HG03066 (cell line): ENCODE measurements around the gene AMPD2.

Experiments
- ATAC-seq: cut with Tn5 transposase; IDR thresholded peaks from one replicate; pipeline ENCODE4 v1.9.1; 2021; ENCODE audit warnings: low read depth; ENCODE audit not compliant: unreplicated experiment

Gene AMPD2

DNA sequence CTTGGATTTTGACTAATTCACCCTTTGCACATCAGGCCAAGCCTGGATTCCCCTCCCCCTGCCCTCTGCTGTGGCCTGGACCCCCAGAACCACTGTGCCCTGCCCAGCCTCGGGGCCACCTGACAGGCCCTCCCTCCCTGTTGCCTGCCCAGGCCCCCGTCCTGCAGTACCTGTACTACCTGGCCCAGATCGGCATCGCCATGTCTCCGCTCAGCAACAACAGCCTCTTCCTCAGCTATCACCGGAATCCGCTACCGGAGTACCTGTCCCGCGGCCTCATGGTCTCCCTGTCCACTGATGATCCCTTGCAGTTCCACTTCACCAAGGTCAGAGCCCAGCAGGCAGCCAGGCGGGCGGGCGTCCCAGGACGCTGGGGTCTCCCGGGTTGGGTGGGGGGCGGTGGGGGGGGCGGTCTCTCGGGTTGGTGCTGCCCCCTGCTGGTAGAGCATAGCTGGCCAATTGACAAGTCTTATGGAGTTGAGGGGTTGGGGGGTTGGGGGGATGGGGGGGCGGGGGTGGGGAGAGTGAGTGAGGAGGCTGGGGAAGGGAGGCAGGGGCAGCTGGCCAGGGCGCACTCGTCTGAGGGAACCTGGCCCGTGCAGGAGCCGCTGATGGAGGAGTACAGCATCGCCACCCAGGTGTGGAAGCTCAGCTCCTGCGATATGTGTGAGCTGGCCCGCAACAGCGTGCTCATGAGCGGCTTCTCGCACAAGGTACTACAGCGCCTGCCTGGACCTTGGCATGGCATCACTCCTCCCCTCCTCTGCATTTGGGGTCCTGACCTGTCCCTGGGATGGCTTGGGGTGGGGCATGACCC lies 10.7 kb downstream of the AMPD2 start:
- ATAC-seq = no peak

DNA sequence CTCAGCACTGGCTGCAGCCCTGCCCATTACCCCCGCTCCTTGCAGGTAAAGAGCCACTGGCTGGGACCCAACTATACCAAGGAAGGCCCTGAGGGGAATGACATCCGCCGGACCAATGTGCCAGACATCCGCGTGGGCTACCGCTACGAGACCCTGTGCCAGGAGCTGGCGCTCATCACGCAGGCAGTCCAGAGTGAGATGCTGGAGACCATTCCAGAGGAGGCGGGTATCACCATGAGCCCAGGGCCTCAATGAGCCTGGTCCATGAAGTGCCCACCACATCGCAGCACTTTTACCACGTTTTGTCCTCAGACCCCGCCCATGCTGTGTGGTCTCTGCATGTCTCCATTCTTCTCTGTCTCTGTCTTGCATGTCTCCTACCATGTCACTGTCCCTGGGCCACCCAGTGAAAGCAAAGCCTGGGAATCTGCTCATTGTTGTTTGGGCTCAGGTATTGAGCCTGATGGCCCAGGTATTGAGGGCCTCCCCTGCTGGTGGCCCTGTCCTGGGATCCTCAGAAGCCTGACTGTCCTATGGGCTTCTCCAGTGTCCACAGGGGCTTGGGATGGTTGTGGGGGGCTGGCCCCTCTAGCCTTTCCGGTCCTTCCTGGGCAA lies 11.4 kb downstream of the AMPD2 start:
- ATAC-seq = no peak

DNA sequence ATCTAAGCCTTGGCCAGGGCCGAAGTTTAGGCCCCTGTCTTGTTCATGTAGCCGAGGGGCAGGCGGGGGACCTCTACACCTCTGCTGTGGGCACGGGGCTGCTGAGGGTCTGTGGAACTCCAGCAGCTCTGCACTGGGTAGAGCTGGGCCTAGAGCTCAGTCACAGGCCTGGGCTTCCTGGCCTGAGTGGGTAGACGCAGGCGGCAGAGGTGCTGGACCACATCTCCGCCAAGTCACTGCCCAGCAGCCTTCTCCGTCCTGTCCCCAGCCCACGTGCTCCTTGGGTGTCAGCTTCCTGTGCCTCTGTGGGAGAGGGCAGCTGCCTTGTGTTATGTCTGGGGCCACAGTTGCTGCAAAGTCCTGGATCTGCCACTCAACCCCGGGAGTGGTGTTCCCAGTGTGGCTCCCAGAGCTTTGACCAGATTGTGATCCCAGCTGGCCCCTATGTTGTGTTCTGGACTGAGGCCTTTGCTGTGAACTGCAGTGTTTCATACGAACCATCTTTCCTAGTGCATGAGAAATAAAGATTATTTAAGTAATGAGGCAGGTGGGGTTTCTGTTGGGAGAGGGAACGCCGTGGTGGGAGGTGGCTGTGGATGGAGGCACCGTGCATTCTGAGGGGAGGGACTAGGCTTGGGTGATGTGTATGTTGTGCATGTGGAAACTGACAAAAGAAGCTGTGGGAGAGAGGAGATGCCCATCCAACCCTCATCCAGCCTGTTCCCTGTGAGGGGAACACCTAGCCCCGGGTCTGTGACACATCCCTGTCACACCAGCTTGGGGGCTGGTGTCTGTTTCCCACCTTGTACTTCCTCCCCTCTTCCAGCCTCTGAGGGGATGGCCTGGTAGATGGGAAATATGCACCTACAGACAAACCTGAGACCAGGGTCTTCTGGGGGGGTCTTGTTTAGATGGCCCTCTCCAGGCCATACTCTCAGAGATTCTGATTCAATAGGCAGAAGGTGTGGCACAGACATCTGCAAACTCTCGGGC lies 12.2 kb downstream of the AMPD2 start:
- ATAC-seq = no peak

DNA sequence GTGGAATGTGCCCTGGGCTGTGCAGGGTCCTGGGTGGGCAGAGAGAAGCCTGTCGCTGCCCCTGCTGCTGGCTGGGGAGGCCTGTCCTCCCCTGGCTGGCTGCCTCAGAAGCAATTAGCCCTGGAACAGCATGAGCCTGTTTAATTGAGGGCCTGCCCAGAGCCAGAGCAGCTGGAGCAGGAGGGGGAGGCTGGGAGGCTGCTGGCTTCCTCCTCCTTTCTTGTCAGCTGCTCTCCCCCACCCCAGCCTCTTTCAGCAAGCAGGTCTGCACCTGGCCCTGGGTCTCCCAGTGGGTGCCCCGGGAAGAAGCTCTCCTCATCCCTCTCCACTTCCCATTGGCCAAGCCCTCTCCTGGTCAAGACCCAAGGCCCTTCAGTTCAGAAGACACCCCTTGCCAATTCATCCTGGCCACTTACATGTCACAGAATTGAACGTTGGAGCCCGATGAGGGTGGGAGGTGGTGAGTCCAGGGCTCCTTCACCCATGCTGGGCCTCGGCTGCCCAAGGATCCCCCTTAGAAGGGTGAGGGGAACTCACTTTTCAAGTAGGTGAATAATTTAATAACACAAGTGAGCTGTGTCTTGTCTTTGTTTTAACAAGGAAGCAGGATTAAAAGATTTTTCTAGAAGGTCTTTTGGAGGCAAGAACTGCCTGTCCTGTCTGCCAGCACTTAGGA lies 13.2 kb downstream of the AMPD2 start:
- ATAC-seq = no peak

DNA sequence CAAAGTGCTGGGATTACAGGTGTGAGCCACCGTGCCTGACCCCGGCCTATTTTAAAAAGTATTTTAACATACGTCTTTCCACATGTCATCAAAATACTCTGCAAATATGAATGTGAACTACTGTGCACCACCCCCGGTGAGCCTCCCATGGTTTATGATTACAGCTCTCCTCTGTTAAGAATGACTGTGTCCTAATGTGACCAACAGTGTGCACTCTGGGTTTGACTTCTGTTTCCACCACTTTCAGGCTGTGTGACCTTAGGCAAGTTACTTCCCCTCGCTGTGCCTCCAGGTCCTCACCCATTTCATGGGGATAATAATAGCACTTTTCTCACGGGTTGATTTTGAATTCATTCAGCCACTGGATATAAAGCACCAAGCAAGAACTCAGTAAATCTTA lies 14.7 kb downstream of the AMPD2 start:
- ATAC-seq = no peak

DNA sequence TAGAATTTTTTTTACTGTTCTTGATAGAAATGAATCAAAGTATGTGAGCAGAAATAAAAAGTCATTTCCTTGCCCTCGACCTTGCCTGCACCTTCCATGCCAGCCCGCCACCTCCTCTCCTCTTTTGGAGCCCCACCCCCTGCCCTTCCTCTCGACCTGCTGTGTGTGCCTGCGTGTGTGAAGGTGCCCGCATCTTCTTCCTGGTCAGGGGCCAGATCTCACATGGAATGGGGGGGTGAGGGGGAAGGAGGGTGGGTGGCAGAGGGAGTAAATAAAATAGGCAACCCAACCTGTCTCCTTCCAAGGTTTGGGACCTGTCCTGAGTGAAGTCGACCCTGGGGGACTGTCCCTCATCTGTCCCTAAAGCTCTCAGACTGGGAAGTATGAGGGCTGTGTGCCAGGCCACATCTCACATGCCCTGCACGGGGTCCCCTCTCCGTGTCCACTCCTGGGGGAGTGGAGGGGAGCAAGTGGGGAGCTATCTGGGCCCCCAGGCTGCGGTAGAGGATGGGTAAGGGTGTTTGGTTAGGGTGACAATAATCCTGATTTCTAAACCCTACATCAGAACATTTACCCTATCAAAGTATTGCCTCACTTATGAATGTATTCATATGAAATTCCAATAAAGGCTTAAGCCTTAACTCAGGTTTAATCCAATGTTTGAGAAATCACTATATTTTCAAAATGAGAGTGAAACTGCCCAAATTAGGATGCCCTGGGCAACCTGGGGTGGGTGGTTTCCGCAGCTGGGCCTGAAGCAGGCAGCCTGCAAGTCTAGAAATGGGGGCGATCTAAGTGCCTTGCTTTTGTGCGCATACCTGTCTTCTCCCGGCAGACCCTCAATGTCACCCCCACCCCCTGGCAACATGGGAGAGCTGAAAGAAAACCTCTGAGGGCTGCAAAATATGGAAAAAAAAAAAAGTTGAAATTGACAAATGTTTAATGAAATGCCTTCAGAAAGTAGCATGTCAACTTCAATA lies 15.4 kb downstream of the AMPD2 start:
- ATAC-seq = no peak

DNA sequence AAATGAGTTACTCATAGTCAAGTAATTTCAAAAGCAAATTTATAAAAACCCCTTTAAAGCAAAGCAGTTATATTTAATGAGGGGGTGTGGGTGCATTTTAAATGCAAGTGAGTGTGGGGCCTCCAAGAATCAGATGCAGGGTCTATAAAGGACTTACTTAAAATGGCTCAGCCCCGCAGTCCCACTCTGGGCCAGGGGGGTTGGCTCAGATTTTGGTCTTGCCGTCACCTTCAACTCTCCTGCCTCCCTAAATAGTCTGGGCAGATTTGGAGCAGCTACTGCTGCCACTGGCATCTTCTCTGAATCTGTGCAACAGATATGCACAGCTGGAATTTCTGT lies 16.2 kb downstream of the AMPD2 start:
- no peak for ATAC-seq

DNA sequence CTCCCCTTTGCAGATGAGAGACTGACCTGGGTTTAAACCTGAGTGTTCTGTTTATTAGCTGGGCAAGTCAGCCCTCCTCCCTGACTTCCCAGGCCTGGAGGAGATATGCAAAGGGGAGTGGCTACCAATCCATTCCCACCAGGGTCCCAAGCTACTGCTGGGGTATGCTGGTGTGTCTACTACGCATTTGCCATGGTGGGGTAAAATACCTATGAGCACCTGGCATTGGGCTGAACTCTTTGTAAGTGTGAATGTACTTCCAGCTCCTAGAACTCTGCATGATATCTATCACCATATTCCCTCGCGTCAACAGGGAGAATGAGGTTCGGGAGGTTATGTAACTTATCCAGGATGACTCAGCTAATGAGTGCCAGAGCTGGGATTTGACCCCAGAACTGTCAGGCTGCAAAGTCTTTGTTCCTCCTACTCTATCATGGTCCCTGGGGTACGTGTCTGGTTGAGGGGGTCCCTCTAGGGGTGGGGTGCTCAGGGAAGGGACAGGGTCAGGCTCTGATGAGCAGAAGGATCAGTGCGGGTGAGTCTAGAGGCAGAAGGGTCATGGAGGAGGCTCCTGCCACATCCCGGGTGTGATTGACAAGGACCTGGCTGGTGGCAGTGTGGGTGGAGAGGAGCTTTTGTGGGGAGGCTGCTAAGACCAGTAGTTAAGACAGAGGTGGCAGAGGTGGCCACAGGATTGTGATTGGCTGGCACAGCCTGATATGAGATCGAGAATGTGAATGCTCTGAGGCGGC lies 16.7 kb downstream of the AMPD2 start:
- no peak for ATAC-seq

DNA sequence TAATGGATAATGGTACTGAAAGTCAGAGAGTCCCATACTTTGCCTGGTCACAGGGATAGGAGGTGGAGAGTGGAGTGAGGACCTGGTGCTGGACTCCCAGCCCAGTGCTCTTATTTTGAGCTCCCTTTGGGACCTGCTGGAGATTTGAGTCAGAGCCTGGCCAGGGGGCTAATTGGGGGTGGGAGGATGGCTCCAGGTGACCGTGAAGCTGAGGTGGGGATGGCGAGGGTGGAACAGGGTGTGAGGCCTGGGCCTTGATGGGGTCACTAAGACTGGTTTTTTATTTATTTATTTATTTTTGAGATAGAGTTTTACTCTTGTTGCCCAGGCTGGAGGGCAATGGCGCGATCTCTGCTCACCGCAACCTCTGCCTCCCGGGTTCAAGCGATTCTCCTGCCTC lies 17.8 kb downstream of the AMPD2 start:
- ATAC-seq = no peak

DNA sequence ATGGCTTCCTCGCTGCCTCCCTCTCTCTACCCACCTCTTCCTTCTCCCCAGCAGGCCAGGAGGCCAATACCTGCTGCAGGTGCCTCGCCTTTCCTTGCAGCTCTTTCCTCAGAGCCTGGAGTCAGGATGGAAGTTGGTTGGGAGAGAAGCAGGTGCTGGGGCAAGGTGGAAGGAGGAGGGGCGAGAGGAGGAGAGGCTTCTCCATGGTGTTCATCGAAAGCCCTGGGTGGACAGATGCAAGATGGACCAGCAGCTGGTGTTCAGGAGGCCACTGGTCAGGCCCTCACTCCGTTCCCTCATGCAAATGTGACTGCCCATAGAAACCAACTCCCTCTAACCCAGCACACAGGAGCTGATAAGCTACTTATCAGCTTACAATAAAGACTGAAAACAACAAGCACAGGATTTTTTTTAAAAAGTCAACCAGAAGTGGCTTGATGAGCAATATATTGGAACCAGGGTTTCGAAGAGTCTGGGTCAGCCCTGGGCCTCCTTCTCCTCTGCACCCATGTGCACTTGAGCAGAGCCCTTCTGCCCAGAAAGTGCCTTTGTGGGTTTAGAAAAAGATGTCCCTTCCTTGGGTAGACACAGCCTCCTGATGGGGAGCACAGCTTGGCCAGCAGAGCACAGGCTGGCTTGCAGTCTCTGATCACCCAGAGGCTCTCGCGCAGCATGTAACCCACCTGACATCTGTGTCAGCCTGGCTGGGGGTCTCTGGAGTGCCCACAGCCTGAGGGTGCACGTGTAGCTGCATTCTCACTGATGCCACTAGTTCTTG lies 19.6 kb downstream of the AMPD2 start:
- no peak for ATAC-seq

DNA sequence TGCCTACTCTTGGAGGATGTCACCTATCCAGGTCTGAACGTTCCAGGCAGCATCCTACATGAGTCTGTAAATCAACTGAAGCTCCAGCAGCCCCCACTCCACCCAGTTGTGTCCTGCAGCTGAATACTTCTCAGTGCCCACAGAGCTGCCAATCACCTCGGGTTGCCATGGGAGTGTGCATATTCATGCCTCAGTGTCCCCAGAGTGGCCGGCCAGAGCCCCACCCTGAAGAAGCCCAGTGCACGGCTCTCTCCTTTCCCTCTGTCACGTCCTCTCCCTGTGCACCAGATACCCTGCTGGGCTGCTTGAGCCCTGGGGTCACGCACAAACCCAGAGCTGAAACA lies 20.2 kb downstream of the AMPD2 start:
- ATAC-seq = no peak

DNA sequence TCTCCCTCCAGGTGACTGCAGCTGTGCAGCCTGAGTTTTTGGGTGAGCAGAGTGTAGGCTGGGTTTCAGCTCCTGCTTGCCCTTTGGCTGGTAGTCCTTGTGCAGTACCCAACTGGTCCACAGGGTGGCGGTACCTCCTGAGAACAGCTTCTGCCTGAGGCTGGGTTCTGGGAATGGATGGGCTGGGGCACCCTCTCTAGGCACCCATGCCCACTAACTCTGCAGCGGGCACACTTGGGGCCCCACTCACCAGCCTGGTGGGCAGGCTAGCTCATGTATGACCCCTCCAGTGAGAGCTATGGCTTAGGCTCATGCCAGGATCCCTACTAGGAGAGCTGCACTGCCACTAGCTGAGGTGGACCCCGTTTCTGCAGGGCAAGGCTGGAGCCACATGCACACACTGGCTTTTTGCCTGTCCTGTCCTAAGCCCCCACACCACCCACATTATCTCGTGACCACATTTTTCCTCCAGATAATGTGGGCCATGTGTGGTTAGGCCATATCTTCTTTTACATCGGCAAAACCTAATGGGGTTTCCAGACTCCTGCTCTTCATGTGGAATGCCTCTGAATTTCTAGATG lies 20.7 kb downstream of the AMPD2 start:
- ATAC-seq = peak; percentile 57

DNA sequence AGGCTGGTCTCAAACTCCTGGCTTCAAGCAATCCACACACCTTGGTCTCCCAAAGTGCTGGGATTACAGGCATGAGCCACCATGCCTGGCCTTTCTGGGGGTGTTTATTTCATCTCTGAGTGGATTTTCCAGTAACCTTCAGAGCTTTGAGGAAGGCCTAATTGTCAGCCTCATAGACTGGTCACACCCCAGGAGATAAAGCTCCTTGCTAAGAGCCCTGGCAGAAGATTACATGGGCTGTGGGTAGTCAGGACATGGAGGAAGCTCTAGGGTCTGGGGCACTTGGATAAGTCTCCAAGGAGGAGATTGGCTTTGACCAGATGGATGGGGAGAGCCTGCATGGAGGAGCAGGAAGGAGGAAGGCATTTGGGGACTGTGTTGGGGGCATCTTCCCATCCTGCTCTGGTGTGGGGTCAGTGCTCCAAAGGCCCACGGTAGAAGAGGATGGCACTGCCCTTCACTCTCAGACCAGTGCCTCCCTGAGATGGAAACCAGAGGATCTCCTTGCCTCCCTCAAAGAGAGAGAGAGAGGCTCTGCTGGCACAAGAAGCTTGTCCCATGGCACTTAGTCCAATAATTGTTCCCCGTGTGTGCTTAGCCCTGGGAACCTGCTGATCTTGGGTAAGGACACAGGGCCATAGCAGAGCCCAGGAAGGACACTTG lies 21.6 kb downstream of the AMPD2 start:
- no peak for ATAC-seq

DNA sequence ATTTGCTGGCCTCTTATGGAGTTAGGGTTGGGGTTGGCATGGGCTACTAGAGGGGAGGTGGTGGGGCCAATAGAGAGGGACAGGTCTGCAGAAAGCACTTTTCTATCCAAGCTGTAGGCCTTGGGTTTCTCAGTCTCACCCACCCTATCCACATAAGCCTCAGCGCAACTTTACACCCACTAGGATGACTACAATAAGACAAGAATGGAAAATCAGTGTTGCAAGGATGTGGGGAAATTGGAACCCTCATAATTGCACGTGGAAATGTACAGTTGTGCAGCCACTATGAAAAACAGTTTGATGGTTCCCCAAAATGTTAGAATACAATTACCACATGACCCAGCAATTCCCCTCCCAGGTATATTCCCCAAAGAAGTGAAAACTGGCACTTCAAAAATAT lies 22.2 kb downstream of the AMPD2 start:
- ATAC-seq = no peak

DNA sequence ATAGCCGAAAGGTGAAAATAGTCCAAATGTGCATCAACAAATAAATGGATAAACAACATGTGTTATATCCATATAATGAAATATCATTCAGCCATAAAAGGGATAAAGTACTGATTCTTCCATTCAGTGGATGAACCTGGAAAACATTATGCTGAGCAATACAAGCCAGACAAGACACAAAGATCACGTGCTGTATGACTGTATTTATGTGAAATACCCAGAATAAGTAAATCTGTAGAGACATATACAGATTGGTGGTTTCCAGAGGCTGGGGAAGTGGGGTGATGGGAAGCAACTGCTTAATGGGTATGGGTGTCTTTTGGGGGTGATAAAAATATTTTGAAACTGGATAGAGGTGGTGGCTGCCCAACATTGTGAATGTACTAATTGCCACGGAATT lies 23.0 kb downstream of the AMPD2 start:
- no peak for ATAC-seq

DNA sequence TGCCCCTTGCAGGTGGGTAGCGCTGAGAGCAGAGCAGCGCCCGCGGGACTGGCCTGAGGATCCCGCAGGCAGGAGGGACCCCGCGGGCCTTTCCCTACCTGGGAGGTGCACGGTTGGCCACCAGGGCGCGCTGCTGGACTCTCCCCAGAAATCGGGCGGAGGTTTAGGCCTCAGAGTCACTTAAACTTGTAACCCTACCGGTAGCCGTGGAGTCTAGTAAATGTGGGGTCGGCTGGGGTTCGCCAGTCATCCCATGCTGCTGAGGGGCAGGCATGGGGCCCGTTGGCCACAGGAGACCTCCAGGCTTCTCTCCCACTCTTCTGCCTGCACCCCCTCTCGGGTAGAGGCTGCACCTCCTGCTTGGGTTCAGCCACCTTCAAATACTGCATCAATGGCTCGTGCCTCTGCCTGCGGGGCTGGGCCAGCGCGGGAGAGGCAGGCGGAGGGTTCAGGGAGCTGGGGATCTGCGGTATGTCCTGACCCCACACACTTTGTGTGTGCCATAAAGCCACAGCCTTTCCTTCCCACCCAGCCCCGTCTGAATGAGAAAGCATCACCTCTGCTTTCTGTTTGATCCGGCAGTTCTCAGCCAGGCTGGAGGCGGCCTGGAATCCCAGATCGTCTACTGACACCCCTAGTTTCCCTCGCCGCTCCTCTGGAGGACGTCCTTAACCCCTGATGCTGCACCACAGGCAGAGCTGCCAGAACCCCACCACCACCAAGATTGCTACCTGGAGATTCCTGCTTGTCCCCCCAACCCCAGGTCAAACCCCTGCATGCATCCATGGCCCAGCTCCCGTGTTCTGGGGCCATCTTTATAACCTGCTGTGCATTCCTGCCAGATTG lies 24.0 kb downstream of the AMPD2 start:
- peak; percentile 75 for ATAC-seq
